GM21367 (cell line): Measurements from ENCODE around the gene ZNF200.

Source experiments
- ATAC-seq: cut with Tn5 transposase; IDR thresholded peaks from one replicate; pipeline ENCODE4 v1.9.1; 2021; ENCODE audit not compliant: unreplicated experiment

ZNF200 gene

GRCh38 chr16:3179651-3180050 lies 55.3 kb downstream of the ZNF200 start:
- ATAC-seq, result no peak

GRCh38 chr16:3175157-3176093 lies 59.5 kb downstream of the ZNF200 start:
- ATAC-seq, result no peak

- ATAC-seq, result no peak
Observed at GRCh38 chr16:3174618-3175148, 60.3 kb downstream of the ZNF200 start.

- ATAC-seq, result no peak
Observed at GRCh38 chr16:3173892-3174617, 60.9 kb downstream of the ZNF200 start.
